ENCODE measurements around the gene COL25A1.
"Not testable (repeated sequence)": the region's sequence is repeated elsewhere in the genome, so short reads cannot be mapped to it uniquely, and the experiment has no call there.

Gene COL25A1

DNA sequence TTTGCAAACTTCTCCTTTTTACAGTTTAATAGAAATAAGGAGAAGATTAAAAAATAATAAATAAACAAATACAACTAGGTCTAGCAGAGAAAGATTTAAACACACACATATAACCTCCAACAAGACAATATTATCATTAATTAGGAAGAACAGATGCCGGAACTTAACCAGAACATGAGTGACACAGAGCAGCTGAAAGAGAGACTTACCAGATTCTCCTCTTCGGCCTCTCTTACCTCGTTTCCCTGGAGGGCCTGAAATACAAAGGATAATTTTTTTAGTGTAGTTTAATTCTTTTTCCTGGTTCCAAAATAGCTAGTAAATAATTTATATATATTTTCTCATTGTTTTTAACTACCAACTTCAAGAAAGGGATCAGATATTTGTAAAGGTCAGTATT lies 252.5 kb downstream of the COL25A1 start:
- DNase-seq (ENCODE audit: low read depth), result no peak

DNA sequence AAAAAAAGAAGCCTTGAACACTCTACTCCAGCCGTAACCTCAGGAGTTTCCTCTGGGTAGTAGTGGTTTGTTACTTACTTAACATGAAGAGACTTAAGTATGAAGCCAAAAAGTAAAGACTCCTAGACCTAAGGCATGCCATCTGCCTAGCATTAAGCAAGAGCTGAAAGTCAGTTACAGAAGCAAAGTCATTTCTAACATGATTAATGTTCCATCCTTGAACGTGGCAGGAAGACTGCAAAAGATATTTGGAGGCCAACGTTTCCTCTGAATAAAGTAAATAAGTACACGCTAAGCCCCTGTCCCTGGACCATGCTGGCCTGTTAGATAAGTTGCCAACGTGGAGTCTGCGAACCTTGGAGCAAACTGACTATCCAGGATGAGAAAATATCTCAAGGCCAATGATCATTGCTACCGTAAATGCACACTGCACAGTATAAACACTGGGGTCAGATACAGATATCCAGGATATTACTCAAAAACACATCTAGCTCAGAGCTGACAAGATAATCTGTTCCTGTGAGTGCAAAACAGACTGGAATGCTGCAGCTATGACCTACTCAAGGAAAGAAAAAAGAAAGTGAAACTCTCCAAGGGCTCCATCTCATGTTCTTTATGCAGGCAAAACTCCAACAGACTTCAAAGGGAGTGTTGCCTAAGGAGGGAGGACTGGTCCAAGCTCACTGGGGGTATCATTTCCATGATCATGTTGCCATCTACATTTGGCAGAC lies 255.8 kb downstream of the COL25A1 start:
- no peak for DNase-seq (ENCODE audit: low read depth)

DNA sequence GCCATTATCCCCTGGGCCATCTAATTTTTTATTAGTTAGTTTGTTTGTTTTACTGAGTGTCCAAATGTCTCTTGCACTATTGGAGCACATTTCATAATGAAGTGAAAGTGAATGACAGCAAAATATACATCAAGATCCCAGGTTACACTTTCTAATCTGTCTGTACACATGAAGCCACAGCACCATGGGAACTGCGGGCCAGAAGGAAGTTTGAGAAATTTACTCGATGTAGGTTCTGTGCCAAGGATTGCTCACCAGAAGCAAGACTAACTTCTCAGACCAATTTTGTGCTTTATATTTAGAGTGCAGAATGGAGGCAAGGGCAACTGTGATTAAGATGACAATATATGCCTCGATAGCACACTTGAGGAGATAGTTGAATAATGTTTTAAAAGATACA lies 258.0 kb downstream of the COL25A1 start:
- no peak for DNase-seq (ENCODE audit: low read depth)

DNA sequence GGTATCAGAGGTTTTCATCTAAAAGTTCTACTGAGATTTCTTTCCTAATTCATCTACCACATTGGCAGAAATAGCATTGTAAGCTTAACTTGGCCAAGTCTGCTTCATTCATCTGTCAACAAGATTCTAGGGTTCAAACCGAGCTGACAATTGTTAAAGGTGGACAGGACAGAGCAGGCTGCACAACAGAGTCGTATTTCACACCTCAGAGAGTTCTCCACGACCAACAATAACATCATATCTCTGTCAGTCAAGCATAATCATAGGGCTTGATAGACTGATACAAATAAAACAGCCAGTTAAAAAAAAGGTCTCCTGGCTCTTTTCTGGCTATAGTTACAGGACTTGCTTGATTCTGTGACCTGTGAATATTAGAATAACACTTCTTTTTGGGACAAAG lies 259.2 kb downstream of the COL25A1 start:
- no peak for DNase-seq (ENCODE audit: low read depth)

DNA sequence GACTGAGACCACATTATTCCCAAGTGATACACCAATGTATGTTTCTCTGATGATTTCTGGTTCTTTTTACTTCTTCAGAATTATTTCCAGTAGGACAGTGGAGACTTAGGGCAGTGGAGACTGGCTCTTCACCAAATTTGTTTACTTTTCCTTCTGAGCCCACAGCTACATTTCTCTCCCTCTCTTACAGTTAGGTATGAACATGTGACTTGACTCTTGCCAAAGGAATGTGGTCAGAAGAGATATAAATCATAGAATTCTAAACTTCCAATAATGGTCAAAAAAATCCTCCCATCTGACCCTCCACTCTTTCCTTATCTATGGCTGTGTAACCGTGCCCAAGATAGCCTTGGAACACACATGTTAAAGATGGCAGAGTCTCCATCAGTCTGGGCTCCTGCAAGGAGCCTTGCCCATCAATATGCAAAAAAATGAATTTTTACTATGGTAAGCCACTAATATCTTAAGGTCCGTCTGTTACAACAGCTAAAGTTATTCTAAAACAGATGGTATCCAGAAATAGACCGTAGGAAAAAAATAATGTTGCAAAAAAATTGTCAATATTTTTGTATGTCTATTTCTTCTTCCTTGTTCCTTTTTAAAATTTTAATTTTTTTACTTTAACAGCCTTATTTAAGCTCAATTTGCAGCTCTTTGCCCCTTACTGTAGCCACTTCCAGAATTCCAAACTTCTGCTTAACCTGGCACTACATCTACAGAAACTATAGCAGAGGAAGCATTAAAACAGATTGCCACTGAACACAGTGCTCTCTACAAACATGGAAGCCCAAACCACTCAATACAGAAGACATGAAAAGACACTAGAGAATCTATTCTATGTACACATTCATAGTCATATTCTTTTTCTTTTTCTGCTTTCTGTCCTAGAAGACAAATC lies 260.7 kb downstream of the COL25A1 start:
- DNase-seq (ENCODE audit: low read depth), result no peak

DNA sequence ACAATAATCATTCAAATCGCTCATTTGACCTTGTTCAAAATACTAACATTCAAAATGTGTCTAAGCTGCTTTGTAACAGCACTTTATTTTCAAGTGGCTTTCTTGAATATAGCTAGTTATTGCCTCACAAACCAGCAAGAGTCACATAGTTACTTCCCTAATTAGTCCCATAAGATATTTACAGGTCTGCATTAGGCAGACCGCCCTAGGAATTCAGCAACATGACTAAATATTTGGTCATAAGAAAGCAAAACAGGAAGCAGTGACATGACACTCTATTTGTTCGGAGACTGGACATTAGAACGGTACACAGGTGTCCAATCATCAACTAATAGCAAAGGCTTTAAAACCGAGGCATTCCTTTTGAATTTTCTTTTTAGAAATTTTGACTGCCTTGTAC lies 262.0 kb downstream of the COL25A1 start:
- DNase-seq (ENCODE audit: low read depth), result no peak

DNA sequence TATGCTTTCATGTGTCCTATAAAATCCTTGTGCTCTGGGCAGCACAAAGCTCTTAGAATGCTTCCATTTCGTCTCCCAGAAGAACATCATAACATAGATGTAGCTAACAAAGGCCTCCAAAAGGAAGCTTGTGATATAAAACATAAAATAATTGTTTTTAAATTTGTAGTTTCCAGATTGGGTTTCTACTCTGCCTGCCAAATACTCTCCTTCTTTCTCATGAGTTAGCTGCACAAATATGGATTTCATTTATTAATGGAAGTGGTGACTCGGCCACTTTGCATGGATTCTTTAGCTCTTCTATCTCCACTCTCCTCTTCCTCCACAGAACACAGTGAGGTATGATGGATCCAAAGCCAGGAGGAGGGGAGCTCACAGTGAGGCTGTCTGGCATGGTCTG lies 265.4 kb downstream of the COL25A1 start:
- DNase-seq (ENCODE audit: low read depth), result no peak

DNA sequence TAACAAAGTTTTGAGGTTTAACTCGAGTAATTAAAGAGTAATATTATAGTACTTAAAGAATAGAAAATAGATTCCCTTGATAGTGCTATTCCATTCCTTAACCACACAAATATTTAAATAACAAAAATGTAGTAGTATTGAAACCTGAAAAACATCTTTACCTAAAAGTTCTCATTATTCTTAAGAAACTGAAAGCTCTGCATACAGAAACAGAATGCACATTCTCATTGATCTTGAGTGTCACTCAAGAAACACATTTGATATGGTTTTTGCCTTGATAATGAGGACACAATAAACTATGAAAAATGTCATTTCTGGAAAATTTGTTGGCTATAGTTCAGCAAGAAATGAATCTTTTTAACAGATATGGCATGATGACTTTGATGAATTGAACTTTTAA lies 268.5 kb downstream of the COL25A1 start:
- no peak for DNase-seq (ENCODE audit: low read depth)

DNA sequence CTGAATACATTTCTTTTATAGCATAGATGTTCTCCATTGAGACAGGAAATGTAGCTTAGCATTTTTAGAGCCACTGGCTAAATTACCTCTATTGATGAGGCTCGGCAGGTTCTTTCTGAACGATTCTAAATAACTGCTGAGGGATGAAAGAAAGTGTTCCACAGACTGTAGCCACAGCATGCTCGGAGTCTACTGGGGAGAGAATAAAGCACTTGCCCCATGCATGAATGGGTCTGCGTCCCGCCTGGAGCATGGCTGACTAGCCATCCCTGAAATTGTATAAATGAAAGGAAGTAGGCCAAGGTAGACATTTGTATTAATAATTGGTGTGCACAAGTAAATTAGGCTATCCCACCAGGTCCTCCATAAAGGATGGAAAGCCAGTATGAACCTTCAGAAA lies 269.8 kb downstream of the COL25A1 start:
- DNase-seq (ENCODE audit: low read depth), result no peak

DNA sequence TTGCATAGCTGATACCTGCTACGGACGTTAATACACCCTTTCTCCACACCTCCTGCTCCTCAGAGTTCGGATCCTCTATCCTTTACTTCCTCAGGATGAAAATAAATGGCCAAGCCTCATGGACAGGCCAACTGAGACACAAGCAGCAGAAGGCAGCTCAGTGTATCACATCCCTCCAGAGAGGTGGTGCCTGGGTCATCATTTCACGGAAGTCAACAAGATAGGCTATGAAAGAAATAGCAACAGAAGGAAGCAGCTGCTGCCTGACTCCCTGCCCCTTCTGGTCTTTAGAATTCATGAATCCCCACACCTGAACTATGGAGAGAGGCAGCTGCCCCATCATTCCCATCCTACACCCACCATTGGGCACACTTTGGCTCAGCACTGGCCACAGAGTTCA lies 272.5 kb downstream of the COL25A1 start:
- no peak for DNase-seq (ENCODE audit: low read depth)

DNA sequence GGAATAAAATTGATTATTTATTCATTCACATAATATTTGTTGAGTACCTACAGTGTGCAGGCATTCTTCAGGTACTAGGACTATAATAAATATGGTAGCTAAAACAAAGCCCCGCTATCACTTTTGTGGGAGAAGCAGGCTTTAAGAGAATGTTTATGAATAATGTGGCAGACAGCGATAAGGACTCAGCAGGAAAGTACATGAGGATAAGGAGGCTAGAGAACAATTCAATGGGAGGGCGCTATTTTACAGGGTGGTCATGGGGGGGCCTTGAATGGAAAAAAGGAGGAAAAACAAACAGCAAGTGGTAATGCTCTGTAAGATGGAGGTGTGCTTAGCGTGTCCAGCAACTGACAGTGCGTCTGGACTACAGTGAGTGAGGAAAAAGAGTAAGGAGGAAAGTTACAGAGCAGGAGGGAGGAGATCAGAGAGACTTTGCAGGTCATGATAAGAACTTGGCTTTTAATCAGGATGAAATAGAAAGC lies 275.4 kb downstream of the COL25A1 start:
- DNase-seq (ENCODE audit: low read depth), result no peak

DNA sequence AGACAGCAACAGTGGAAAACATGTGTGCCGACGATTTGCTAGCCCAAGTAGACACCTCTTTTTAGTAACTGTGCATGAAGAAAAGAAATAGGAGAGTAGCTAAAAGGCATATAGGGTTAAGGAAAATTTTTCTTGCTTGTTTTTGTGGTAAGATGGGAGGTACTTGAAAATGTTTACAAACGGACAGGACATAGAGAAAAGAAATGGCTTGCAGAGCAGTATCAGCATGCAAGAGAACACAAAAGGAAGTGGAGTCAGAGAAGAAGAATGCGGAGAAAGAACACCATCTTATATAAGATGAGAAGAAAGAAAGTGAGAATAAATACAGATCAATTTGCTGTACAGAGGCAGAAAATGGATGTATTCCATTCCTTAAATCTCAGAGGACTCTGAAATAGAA lies 275.9 kb downstream of the COL25A1 start:
- no peak for DNase-seq (ENCODE audit: low read depth)

DNA sequence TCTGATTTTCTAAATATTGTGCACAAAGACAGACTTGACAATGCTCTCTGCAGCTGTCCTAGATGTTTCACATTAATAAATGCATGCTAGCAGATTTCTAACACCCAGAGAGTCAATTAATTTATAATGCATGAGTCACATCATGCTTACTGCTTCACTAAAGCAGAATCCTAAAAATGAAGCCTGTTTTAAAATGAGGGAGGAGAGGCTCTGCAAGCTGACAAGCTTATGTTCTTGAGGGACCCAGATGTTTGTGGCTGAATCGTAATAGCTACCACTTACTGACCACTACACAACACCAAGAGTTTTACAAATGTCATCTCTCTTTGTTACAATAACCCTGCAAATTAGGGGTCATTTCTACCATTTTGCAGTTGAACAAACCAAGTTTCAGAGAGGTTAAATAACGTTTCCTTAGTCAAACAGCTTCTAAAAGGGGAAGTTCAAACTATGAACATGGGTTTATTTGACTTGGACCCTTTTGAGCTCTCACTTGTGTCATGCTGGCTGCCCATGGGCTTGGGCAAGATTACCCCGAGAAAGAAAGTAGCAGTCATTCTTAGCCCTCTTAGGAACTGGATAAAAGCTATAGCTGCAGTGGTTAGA lies 276.9 kb downstream of the COL25A1 start:
- DNase-seq (ENCODE audit: low read depth), result no peak

DNA sequence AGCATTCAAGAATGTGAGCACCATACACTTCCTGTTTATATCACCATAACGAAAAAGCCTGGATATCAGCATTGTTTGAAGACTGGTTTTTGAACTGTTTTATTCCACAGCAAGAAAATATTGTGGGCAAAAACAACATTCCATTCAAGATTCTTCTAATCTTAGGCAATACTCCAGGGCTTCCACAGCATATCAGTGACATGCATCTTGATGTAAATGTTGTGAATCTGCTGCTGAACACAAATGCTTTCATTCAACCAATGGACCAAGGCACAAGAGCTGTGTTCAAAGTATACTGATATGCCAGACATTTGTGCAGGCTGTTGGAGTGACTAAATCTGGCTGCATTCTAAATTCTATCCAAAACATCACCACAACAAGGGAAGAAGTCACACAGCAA lies 279.5 kb downstream of the COL25A1 start:
- no peak for DNase-seq (ENCODE audit: low read depth)

DNA sequence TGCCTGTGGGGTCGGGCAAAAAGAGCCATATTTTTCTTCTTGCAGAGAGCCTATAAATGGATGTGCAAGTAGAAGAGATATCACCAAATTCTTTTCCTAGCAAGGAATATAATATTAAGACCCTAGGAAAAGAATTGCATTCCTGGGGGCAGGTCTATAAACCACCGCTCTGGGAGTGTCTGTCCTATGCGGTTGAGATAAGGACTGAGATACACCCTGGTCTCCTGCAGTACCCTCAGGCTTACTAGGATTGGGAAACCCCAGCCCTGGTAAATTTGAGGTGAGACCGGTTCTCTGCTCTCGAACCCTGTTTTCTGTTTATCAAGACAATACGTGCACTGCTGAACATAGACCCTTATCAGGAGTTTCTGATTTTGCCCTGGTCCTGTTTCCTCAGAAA lies 280.8 kb downstream of the COL25A1 start:
- not testable (repeated sequence) for DNase-seq (ENCODE audit: low read depth)

DNA sequence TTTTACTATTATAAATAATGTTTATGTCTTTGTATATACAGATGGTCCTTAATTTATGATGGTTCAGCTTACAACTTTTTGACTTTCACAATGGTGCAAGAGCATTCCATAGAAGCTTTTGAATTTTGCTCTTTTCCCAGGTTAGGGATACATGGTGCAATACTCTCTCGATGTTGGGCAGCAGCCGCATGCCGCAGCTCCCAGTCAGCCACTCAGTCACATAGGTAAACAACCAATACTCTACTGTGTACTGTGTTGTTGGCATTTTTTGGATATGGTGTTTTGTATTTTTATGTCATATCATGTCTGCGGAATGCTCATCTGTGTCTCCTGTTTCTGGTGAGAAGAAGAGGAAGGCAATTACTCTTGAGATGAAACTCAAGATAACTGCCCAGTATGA lies 281.6 kb downstream of the COL25A1 start:
- DNase-seq (ENCODE audit: low read depth), result no peak

DNA sequence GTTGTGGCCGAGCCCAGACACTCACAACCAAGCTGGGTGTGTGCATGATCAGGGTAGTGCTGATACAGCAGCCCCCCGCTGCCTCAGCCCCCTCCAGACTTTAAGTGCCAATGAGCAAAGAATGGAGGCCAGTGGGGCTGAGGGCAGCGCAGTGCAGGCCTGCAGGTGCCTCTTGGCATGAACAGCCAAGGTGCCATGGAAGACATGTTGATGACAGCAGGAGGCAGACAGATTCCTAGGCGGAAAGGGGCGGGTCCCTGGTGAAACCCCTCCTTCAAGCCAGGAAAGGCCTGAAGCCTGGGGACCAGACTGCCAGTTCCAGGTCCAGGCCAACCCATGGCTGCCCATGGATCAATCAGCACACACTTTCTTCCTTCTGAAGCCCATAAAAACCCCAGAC lies 286.3 kb downstream of the COL25A1 start:
- DNase-seq (ENCODE audit: low read depth), result no peak

DNA sequence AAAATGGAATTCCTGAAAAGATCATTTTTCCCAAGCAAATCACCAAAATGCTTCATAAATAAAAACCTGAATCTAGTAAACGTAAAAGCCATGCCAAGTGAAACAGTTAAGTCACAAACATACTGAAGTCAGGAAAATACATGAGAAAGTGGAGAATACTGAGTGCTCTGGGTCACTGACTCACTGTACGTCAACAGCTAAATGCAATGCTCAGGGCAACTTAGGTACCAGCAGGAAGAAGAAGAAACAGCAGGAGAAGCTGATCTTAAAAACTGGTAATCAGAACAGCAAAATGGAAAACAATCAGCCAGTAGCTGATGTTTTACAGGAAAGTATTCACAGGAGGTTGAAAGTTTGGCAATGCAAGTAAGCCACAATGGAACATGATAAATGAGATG lies 287.0 kb downstream of the COL25A1 start:
- no peak for DNase-seq (ENCODE audit: low read depth)

DNA sequence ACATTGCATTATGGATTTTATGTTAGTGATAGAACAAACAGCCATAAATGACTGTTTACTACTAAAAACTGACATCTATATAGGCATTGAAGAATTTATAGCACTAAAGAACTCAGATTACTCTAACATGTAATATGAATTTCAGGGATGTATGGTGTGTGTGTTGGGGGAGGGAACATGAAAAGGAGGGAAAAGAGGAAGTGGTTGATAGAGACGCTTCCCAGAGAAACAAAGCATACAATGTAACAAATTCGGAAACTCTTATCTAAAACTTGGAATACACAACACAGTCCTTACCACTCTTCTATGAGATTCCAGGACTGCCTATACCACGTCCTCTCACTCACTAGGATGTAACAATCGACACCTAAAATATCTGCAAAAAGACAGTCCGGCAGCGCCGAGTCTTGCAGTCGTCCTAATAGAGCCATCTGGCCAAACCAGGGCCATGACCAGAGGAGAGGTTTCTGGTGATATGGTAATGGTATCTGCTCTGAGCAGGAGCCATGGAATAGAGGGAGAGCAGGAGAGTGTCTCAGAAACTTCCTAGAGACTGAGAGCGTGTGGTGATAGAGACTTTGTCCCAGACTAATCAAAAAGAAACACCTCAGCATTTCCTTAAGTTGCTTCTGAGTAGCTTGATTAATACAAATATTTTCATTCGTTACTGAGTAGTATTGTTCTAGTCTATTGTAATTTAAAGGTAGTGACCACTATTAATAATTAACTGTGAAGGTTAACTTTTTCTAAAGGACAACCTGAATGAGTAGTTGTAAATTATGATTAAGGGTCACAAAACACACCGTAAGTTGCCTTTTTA lies 287.7 kb downstream of the COL25A1 start:
- no peak for DNase-seq (ENCODE audit: low read depth)

DNA sequence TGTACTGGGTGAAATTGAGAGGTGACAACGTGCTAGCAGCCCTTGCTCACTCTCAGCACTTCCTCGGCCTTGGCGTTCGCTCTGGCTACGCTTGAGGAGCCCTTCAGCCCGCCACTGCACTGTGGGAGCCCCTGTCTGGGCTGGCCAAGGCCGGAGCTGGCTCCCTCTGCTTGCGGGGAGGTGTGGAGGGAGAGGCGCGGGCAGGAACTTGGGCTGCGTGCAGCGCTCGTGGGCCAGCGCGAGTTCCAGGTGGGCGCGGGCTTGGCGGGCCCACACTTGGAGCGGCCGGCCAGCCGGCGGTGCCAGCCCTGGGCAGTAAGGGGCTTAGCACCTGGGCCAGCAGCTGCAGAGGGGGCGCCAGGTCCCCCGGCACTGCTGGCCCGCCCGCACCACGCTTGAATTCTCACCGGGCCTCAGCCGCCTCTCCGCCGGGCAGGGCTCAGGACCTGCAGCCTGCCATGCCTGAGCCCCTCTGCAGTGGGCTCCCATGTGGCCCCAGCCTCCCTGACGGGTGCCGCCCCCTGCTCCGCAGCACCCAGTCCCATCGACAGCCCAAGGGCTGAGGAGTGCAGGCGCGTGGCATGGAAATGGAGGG lies 290.1 kb downstream of the COL25A1 start:
- DNase-seq (ENCODE audit: low read depth), result no peak

DNA sequence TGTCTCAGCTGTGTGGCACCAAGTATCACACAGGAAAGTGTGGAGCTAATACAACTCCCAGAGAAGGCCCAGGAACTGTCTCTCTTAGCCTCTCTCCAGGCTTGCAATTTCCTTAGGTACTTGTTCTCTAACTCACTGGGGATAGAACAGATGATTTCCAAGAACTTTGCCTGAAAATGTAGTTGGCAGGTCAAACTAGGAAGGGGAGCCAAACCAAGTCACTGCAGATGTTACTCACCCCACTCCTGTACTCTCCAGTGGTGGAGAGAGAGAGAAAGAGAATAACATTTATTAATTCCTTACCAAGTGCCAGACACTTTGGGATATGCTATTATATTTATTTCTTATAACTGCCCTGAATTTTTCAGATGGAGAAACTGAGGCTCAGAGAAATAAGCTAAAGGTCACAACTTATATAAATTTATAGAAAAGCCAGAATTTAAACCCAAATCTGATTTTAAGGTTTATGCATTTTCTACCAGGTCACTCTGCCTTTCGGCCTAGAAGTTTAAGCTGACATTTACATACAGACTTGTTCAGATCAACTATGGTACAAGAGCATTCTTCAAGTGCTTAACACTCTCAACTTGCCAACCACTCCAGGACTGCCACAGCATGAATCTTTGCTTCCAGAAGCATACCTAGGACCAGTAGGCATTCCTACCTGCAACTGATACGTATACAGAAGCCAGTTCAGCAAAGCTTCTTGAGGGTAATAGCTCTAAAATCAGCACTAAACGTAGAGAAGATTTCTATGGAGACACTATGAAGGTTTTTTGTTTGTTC lies 291.0 kb downstream of the COL25A1 start:
- no peak for DNase-seq (ENCODE audit: low read depth)

Data from activated T-cell treated with anti-CD3 and anti-CD28 coated beads for 48 hours (primary cell).